Smooth muscle cell (in vitro differentiated cells): ENCODE data around the gene OR9A2. TPM values are rescaled to one million over a fixed set of nuclear protein-coding genes. Genes with fewer than 3 reads are reported as not detected.
A peak's percentile ranks its signal among the peaks of the same experiment; 100 is the strongest.

Source experiments
- DNase-seq: peaks from one replicate; lab custom pipeline; 2025; ENCODE audit not compliant: unreplicated experiment; lab: John Stamatoyannopoulos, UW
- H2AFZ ChIP-seq: fragments of 200-600 bp; sonication (generic); 2 replicates; pipeline ENCODE4 v1.6.0; 2016; ENCODE audit warnings: antibody characterized with exemption, low read depth, mild to moderate bottlenecking
- H3F3A ChIP-seq: fragments of 200-600 bp; sonication (generic); 2 replicates; pipeline ENCODE4 v1.6.0; 2017; ENCODE audit warnings: antibody characterized with exemption, low read depth
- H3K27ac ChIP-seq: fragments of 200-600 bp; sonication (generic); 2 replicates; pipeline ENCODE4 v1.5.1; 2016; ENCODE audit warnings: low read depth, mild to moderate bottlenecking
- H3K27me3 ChIP-seq: fragments of 200-600 bp; sonication (generic); 2 replicates; pipeline ENCODE4 v1.6.1; 2016; ENCODE audit warnings: low read depth, mild to moderate bottlenecking
- H3K36me3 ChIP-seq: fragments of 200-600 bp; sonication (generic); 2 replicates; pipeline ENCODE4 v1.5.1; 2016; ENCODE audit warnings: low read depth
- H3K4me1 ChIP-seq: fragments of 200-600 bp; sonication (generic); 2 replicates; pipeline ENCODE4 v1.5.1; 2016; ENCODE audit warnings: low read depth
- H3K4me2 ChIP-seq: fragments of 200-600 bp; sonication (generic); 2 replicates; pipeline ENCODE4 v1.6.0; 2016; ENCODE audit warnings: mild to moderate bottlenecking
- H3K4me3 ChIP-seq: fragments of 200-600 bp; sonication (generic); 2 replicates; pipeline ENCODE4 v1.5.1; 2016; ENCODE audit warnings: mild to moderate bottlenecking
- H3K79me2 ChIP-seq: fragments of 200-600 bp; sonication (generic); 2 replicates; pipeline ENCODE4 v1.6.0; 2016; ENCODE audit warnings: low read depth, mild to moderate bottlenecking
- H3K9ac ChIP-seq: fragments of 200-600 bp; sonication (generic); 2 replicates; pipeline ENCODE4 v1.6.0; 2016; ENCODE audit warnings: low read depth
- H3K9me3 ChIP-seq: fragments of 200-600 bp; sonication (generic); replicated peaks from 2 replicates; pipeline ENCODE4 v1.5.1; 2016; ENCODE audit warnings: low read depth
- H4K20me1 ChIP-seq: fragments of 200-600 bp; sonication (generic); 2 replicates; pipeline ENCODE4 v1.6.0; 2016; ENCODE audit warnings: low read depth
- CTCF ChIP-seq: fragments of 200-600 bp; sonication (generic); IDR thresholded peaks from 2 replicates; pipeline ENCODE4 v1.5.1; 2017; ENCODE audit warnings: borderline replicate concordance, mild to moderate bottlenecking, antibody characterized with exemption; ENCODE audit not compliant: insufficient read depth, poor library complexity, severe bottlenecking
- WGBS: methylation state at CpG from one replicate; pipeline ENCODE4 v1.1.7; 2016; ENCODE audit warnings: low lambda C conversion rate; 5-methylcytosine and 5-hydroxymethylcytosine counted together
- polyA plus RNA-seq: library from polyadenylated mRNA; unstranded; fragments of >200 nt; fragmentation: Nextera tagmentation; extraction: Ambion mirVana; gene quantifications from 2 replicates; pipeline ENCODE4 v1.2.1, GENCODE V29; 2016
- total RNA-seq: library from RNA; depleted of rRNA; stranded (reverse); fragments of >200 nt; gene quantifications from 2 replicates; pipeline ENCODE4 v1.2.3, GENCODE V29; 2014

OR9A2 gene
- total and polyA plus RNA-seq, 2 experiments from 2014 or later, result 0.45 TPM; not detected in 1

- H3K27ac ChIP-seq, result peak overlapping the region; percentile 36
- peaks cover 5% of the 10 kb centered on the region for H3F3A ChIP-seq
- H3K4me3 ChIP-seq, result no peak overlapping the region
Observed at GRCh38 chr7:143013893-143014292, 13.0 kb downstream of the OR9A2 start.

GRCh38 chr7:143013473-143013872, 13.5 kb downstream of the OR9A2 start:
- Histone ChIP-seq H3K4me3 (no peak overlapping the region), H3K79me2 (no peaks in the 10 kb centered on the region), H3K4me1 (no peaks in the 10 kb centered on the region), H4K20me1 (no peaks in the 10 kb centered on the region), H3K4me2 (peak overlapping the region; percentile 50), H3K27me3 (no peaks in the 10 kb centered on the region), H3F3A (peaks cover 5% of the 10 kb centered on the region), H3K27ac (peak overlapping the region; percentile 36), H3K36me3 (no peaks in the 10 kb centered on the region), H3K9me3 (no peaks in the 10 kb centered on the region), H2AFZ (no peak overlapping the region), H3K9ac (no peak overlapping the region)
- DNase-seq, result no peak
- no peak for TF ChIP-seq CTCF
- 71% methylated on average over 1 of the region's 1 CpG for WGBS

More at GRCh38 chr7:143013893-143014292, 13.0 kb downstream of the OR9A2 start:
- Histone ChIP-seq H3K4me2 (peak overlapping the region; percentile 50), H3K4me1 (no peaks in the 10 kb centered on the region), H3K27me3 (no peaks in the 10 kb centered on the region), H3K79me2 (no peaks in the 10 kb centered on the region), H2AFZ (no peak overlapping the region), H3K9ac (no peak overlapping the region), H3K36me3 (no peaks in the 10 kb centered on the region), H4K20me1 (no peaks in the 10 kb centered on the region), H3K9me3 (no peaks in the 10 kb centered on the region)
- no peak for TF ChIP-seq CTCF
- WGBS, result 13% methylated on average over 5 of the region's 5 CpGs
- DNase-seq, result no peak

GRCh38 chr7:143012409-143012808, 14.5 kb downstream of the OR9A2 start:
- no peaks in the 10 kb centered on the region for H3K36me3 ChIP-seq
- H3K27ac ChIP-seq, result no peak overlapping the region
- WGBS, result 94% methylated on average over 4 of the region's 4 CpGs
- no peak overlapping the region for H3K9ac ChIP-seq
- no peak overlapping the region for H3K4me3 ChIP-seq
- H2AFZ ChIP-seq, result no peak overlapping the region
- no peak for DNase-seq
- no peak for TF ChIP-seq CTCF
- H3K4me2 ChIP-seq, result no peak overlapping the region
- no peaks in the 10 kb centered on the region for H3K4me1 ChIP-seq
- no peaks in the 10 kb centered on the region for H3K27me3 ChIP-seq
- H3K79me2 ChIP-seq, result no peaks in the 10 kb centered on the region
- H3K9me3 ChIP-seq, result no peaks in the 10 kb centered on the region
- H4K20me1 ChIP-seq, result no peaks in the 10 kb centered on the region
- peaks cover 5% of the 10 kb centered on the region for H3F3A ChIP-seq

GRCh38 chr7:143012001-143012400, 14.9 kb downstream of the OR9A2 start:
- WGBS, result 92% methylated on average over 7 of the region's 7 CpGs
- Histone ChIP-seq H3F3A (peaks cover 5% of the 10 kb centered on the region), H4K20me1 (no peaks in the 10 kb centered on the region), H3K4me2 (no peak overlapping the region), H3K36me3 (no peaks in the 10 kb centered on the region), H3K4me3 (no peak overlapping the region), H3K27ac (no peak overlapping the region), H3K79me2 (no peaks in the 10 kb centered on the region), H3K9me3 (no peaks in the 10 kb centered on the region), H2AFZ (no peak overlapping the region), H3K4me1 (no peaks in the 10 kb centered on the region), H3K9ac (no peak overlapping the region), H3K27me3 (no peaks in the 10 kb centered on the region)
- no peak for DNase-seq
- TF ChIP-seq CTCF, result no peak
